Measurements from ENCODE around the gene NECAP2.
"Not testable (repeated sequence)": the region's sequence is repeated elsewhere in the genome, so short reads cannot be mapped to it uniquely, and the experiment has no call there.

The NECAP2 gene

DNA sequence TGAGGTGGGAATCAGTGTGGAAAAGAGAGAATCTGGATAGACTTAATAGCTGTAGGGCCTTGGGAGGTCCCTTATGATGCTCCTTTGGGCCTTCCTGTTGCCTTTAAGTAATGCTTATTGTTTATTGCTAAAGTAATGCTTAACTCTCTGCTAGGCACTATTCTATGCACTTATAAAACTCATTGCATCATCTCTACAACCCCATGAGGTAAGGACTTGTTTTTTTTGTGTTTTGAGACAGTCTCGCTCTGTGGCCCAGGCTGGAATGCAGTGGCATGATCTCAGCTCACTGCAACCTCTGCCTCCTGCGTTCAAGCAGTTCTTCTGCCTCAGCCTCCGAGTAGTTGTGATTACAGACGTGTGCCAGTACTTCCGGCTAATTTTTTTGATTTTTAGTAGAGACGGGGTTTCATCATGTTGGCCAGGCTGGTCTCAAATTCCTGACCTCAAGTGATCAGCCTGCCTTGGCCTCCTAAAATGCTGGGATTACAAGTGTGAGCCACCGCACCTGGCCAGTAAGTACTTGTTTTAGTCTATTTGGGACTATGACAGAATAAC, 22.3 kb downstream of the NECAP2 start:
- peaks cover 51% of the 10 kb centered on the region for H3K36me3 ChIP-seq (ENCODE audit: control insufficient read depth, insufficient read depth, low read length, severe bottlenecking)
- no peak for DNase-seq (ENCODE audit: low read depth)

GRCh38 chr1:16464917-16465625, 24.5 kb downstream of the NECAP2 start:
- Histone ChIP-seq H3K27me3 (replicated peaks; ENCODE audit: control insufficient read depth, insufficient read depth, low read length) (no peaks in the 10 kb centered on the region), H3K36me3 (ENCODE audit: control insufficient read depth, insufficient read depth, low read length, severe bottlenecking) (peaks cover 29% of the 10 kb centered on the region), H3K9me3 (ENCODE audit: control insufficient read depth, low read length) (no peaks in the 10 kb centered on the region), H3K4me3 (ENCODE audit: low read length) (no peak overlapping the region), H3K9ac (ENCODE audit: low read length) (no peak overlapping the region), H3K4me1 (ENCODE audit: control insufficient read depth, insufficient read depth, low read length) (peaks cover 2% of the 10 kb centered on the region)
- DNase-seq (ENCODE audit: low read depth): peak; percentile 9

More for the DNA sequence above, 22.3 kb downstream of the NECAP2 start:
- H3K9ac ChIP-seq (ENCODE audit: low read length): no peak overlapping the region
- H3K4me3 ChIP-seq (ENCODE audit: low read length): no peak overlapping the region
- H3K4me1 ChIP-seq (ENCODE audit: control insufficient read depth, insufficient read depth, low read length): no peaks in the 10 kb centered on the region
- no peaks in the 10 kb centered on the region for H3K9me3 ChIP-seq (ENCODE audit: control insufficient read depth, low read length)
- no peaks in the 10 kb centered on the region for H3K27me3 ChIP-seq (replicated peaks; ENCODE audit: control insufficient read depth, insufficient read depth, low read length)

GRCh38 chr1:16468558-16468957, 28.0 kb downstream of the NECAP2 start:
- no peak overlapping the region for H3K4me3 ChIP-seq (ENCODE audit: low read length)
- peaks cover 2% of the 10 kb centered on the region for H3K4me1 ChIP-seq (ENCODE audit: control insufficient read depth, insufficient read depth, low read length)
- peaks cover 17% of the 10 kb centered on the region for H3K36me3 ChIP-seq (ENCODE audit: control insufficient read depth, insufficient read depth, low read length, severe bottlenecking)
- no peaks in the 10 kb centered on the region for H3K27me3 ChIP-seq (replicated peaks; ENCODE audit: control insufficient read depth, insufficient read depth, low read length)
- H3K9me3 ChIP-seq (ENCODE audit: control insufficient read depth, low read length): no peaks in the 10 kb centered on the region
- DNase-seq (ENCODE audit: low read depth): no peak
- no peak overlapping the region for H3K9ac ChIP-seq (ENCODE audit: low read length)

- no peaks in the 10 kb centered on the region for H3K27me3 ChIP-seq (replicated peaks; ENCODE audit: control insufficient read depth, insufficient read depth, low read length)
- no peaks in the 10 kb centered on the region for H3K9me3 ChIP-seq (ENCODE audit: control insufficient read depth, low read length)
- DNase-seq (ENCODE audit: low read depth): no peak
- peaks cover 31% of the 10 kb centered on the region for H3K36me3 ChIP-seq (ENCODE audit: control insufficient read depth, insufficient read depth, low read length, severe bottlenecking)
- H3K4me1 ChIP-seq (ENCODE audit: control insufficient read depth, insufficient read depth, low read length): peaks cover under 1% of the 10 kb centered on the region
- H3K4me3 ChIP-seq (ENCODE audit: low read length): no peak overlapping the region
- H3K9ac ChIP-seq (ENCODE audit: low read length): no peak overlapping the region
These were observed 33.8 kb downstream of the NECAP2 start for GRCh38 chr1:16474166-16474800.

- H3K4me1 ChIP-seq (ENCODE audit: control insufficient read depth, insufficient read depth, low read length); H3K9ac ChIP-seq (ENCODE audit: low read length); H3K4me3 ChIP-seq (ENCODE audit: low read length); H3K9me3 ChIP-seq (ENCODE audit: control insufficient read depth, low read length); H3K27me3 ChIP-seq (replicated peaks; ENCODE audit: control insufficient read depth, insufficient read depth, low read length); DNase-seq (ENCODE audit: low read depth): not testable (repeated sequence)
- peaks cover 31% of the 10 kb centered on the region for H3K36me3 ChIP-seq (ENCODE audit: control insufficient read depth, insufficient read depth, low read length, severe bottlenecking)
These were observed 34.4 kb downstream of the NECAP2 start for GRCh38 chr1:16474891-16475290.

DNA sequence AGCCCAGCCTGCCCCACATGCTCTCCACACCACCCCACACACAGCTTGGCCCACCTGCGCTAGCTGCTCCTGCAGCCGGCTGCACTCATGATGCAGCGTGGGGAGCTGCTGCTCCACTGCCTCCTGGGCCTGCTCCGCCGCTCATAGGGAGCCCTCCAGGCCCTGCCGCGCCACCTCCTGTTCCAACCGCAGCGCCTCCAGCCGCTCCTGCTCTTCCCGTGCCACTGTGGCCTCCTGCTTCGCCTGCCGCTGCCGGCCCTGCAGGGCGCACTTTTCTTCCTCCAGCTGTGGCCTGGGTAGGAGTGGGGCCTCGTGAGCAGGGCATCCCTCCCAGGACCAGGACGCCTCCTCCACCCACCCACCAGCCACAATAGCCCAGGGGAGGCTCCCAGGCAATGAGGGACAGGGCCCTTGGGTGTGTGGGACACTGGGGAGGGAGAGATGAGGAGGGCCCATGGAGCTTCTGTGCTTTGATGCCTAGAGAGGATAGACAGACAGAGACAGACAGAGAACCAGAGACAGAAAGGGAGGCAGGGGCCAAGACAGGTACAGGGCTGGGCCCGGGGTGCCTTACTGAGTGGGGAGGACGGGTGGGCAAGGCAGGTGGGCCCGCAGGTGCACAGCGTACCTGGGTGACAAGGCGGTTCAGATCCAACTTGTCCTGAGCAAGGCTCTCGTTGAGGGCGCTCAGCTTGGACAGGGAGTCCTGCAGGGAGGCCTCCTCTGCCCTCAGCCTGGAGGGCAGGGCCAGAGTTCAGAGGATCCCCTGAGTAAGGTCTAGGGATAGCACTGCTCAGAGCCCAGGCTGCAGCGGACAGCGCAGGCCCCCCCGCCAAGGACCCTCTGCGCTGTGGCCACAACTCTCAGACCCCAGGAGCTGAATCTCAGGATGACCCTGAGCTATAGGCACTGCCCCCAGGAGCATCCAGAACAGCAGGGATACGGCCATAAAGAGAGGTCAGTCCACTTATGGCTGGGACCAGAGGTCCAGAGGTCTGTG, 35.5 kb downstream of the NECAP2 start:
- not testable (repeated sequence) for DNase-seq (ENCODE audit: low read depth); H3K4me1 ChIP-seq (ENCODE audit: control insufficient read depth, insufficient read depth, low read length); H3K4me3 ChIP-seq (ENCODE audit: low read length); H3K27me3 ChIP-seq (replicated peaks; ENCODE audit: control insufficient read depth, insufficient read depth, low read length); H3K9ac ChIP-seq (ENCODE audit: low read length); H3K9me3 ChIP-seq (ENCODE audit: control insufficient read depth, low read length)
- peaks cover 39% of the 10 kb centered on the region for H3K36me3 ChIP-seq (ENCODE audit: control insufficient read depth, insufficient read depth, low read length, severe bottlenecking)

DNA sequence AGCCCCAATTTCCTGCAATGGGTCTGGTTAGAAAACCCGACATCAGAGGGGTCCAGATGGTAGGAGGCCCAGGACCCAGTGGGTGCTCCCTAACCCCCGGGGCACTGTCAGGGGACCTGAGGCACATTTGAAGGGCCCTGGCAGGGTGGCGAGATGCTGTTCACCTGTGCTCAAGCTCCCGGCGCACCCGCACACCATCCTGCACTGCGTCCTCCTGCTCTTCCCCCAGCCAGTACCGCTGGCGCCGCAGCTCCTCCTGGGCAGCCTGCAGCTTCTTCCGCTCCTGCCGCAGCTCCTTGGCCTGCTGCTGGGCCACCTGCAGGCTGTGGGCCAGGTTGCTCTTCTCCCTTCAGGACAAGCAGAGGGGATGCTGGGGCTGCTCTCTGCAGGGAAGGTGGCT, 37.6 kb downstream of the NECAP2 start:
- no peaks in the 10 kb centered on the region for H3K27me3 ChIP-seq (replicated peaks; ENCODE audit: control insufficient read depth, insufficient read depth, low read length)
- no peak overlapping the region for H3K9ac ChIP-seq (ENCODE audit: low read length)
- H3K36me3 ChIP-seq (ENCODE audit: control insufficient read depth, insufficient read depth, low read length, severe bottlenecking): peaks cover 34% of the 10 kb centered on the region
- H3K9me3 ChIP-seq (ENCODE audit: control insufficient read depth, low read length): no peaks in the 10 kb centered on the region
- no peak overlapping the region for H3K4me3 ChIP-seq (ENCODE audit: low read length)
- DNase-seq (ENCODE audit: low read depth): no peak
- no peaks in the 10 kb centered on the region for H3K4me1 ChIP-seq (ENCODE audit: control insufficient read depth, insufficient read depth, low read length)

DNA sequence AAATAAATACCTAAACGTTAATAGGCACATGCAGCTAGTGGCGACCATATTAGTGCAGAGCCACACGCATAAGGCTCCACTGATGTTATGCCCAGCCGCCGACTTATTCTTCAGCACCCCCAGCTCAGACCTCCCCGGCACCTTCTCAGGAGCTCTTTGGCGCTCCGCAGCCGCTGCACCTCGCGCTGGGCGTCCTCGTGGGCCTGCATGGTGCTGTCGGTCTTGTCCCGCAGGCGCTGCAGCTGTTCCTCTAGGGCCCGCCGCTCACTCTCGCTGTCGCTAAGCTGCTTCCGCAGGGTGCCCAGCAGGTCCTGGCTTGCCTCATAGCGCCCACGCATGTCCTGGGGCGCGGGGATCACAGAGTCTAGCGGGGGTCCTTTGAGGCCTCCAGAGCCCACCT, 42.6 kb downstream of the NECAP2 start:
- not testable (repeated sequence) for DNase-seq (ENCODE audit: low read depth); H3K9ac ChIP-seq (ENCODE audit: low read length); H3K9me3 ChIP-seq (ENCODE audit: control insufficient read depth, low read length); H3K4me3 ChIP-seq (ENCODE audit: low read length); H3K4me1 ChIP-seq (ENCODE audit: control insufficient read depth, insufficient read depth, low read length); H3K27me3 ChIP-seq (replicated peaks; ENCODE audit: control insufficient read depth, insufficient read depth, low read length)
- peaks cover 28% of the 10 kb centered on the region for H3K36me3 ChIP-seq (ENCODE audit: control insufficient read depth, insufficient read depth, low read length, severe bottlenecking)

DNA sequence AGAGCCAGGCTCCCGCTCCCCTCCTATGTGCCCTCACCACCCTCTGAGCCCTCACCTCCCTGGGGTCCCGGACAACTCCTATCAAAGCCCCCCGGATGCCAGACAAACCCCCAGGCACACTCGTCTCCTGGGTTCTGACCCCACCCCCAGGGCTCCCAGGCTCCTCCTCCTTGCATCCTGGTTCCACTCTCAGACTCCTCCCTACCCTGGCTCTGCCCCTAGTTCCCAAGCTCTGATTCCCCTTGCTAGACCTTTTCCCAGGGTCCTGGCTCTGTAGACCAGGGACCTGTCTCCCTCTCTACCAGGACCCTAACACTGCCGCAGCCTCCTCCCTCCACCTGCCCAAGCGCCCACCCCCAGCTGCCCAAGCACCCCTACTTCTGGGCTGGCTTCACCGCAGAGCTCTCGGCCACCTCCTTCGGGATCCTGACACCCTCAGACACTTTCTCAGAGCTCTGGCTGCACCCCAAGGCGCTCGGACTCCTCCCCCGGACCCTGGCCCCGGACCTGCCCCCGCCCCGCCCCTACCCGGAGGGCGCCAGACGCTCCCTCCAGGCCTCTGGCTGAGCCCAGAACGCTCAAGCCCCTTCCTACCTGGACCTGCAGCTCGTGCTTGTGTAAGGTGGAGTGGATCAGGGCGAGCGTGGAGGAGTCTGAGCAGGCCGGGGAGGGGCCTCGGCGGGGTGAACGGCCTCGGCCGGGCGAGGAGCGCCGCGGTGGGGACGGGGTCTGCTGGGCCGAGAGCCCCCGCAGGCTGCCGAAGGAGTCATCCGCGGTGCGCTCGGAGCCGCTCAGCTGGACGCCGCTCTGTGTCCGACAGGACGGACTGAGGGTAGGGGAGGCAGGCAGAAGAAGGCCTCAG, 43.3 kb downstream of the NECAP2 start:
- H3K9me3 ChIP-seq (ENCODE audit: control insufficient read depth, low read length); H3K27me3 ChIP-seq (replicated peaks; ENCODE audit: control insufficient read depth, insufficient read depth, low read length); DNase-seq (ENCODE audit: low read depth); H3K4me3 ChIP-seq (ENCODE audit: low read length); H3K9ac ChIP-seq (ENCODE audit: low read length); H3K4me1 ChIP-seq (ENCODE audit: control insufficient read depth, insufficient read depth, low read length): not testable (repeated sequence)
- peaks cover 24% of the 10 kb centered on the region for H3K36me3 ChIP-seq (ENCODE audit: control insufficient read depth, insufficient read depth, low read length, severe bottlenecking)

- H3K9ac ChIP-seq (ENCODE audit: low read length): no peak overlapping the region
- no peak for DNase-seq (ENCODE audit: low read depth)
- H3K9me3 ChIP-seq (ENCODE audit: control insufficient read depth, low read length): no peaks in the 10 kb centered on the region
- H3K4me3 ChIP-seq (ENCODE audit: low read length): no peak overlapping the region
- H3K4me1 ChIP-seq (ENCODE audit: control insufficient read depth, insufficient read depth, low read length): no peaks in the 10 kb centered on the region
- H3K36me3 ChIP-seq (ENCODE audit: control insufficient read depth, insufficient read depth, low read length, severe bottlenecking): peaks cover 24% of the 10 kb centered on the region
- H3K27me3 ChIP-seq (replicated peaks; ENCODE audit: control insufficient read depth, insufficient read depth, low read length): no peaks in the 10 kb centered on the region
These were observed 43.9 kb downstream of the NECAP2 start for GRCh38 chr1:16484501-16484835.

Measured in adipocyte (in vitro differentiated cells).